ENCODE measurements around the gene CWC27.

DNA sequence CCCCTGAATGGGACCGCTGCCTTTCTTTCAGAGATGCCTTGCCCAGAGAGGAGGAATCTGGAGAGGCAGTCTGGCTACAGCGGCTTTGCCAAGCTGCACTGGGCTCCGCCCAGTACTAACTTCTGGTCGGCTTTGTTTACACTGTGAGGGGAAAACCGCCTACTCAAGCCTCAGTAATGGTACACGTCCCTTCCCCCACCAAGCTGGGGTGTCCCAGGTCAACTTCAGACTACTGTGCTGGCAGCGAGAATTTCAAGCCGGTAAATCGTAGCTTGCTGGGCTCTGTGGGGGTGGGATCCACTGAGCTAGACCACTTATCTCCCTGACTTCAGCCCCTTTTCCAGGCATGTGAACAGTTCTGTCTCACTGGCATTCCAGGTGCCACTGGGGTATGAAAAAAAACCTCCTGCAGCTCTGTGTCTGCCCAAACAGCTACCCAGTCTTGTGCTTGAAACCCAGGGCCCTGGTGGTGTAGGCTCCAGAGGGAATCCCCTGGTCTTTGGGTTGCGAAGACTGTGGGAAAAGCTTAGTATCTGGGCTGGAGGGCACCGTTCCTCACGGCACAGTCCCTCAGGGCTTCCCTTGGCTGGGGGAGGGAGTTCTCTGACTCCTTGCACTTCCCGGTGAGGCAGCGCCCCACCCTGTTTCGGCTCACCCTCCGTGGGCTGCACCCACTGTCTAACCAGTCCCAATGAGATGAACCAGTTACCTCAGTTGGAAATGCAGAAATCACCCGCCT lies 171.2 kb downstream of the CWC27 start:
- TF ChIP-seq GATA2 (IDR thresholded peaks at IDR 0.05; ENCODE audit: low read depth, low read length) (no peak), GATA3 (IDR thresholded peaks at IDR 0.05; ENCODE audit: low read depth, low read length) (no peak)

All from SH-SY5Y (cell line).